Mucosa of stomach (tissue), 1 donor: ENCODE measurements around the gene SLC2A4.
"Not testable (repeated sequence)": the region's sequence is repeated elsewhere in the genome, so short reads cannot be mapped to it uniquely, and the experiment has no call there.

ENCODE experiments used
- H3K27me3 ChIP-seq: one replicate; pipeline ENCODE4 v1.7.0; 2013; ENCODE audit warnings: mild to moderate bottlenecking, low read length; ENCODE audit not compliant: control insufficient read depth, insufficient read depth
- H3K36me3 ChIP-seq: one replicate; pipeline ENCODE4 v1.7.0; 2013; ENCODE audit warnings: low read length; ENCODE audit not compliant: control insufficient read depth, insufficient read depth
- H3K4me1 ChIP-seq: one replicate; pipeline ENCODE4 v1.7.0; 2013; ENCODE audit warnings: mild to moderate bottlenecking, low read length; ENCODE audit not compliant: control insufficient read depth, insufficient read depth
- H3K4me3 ChIP-seq: one replicate; pipeline ENCODE4 v1.7.0; 2013; ENCODE audit warnings: low read length
- H3K9ac ChIP-seq: one replicate; pipeline ENCODE4 v1.7.0; 2013; ENCODE audit warnings: mild to moderate bottlenecking, low read length, moderate library complexity
- H3K9me3 ChIP-seq: one replicate; pipeline ENCODE4 v1.7.0; 2013; ENCODE audit warnings: mild to moderate bottlenecking, low read length, moderate library complexity; ENCODE audit not compliant: control insufficient read depth
- donor health status: Pancreatic carcinoma.

Gene SLC2A4

GRCh38 chr17:7240375-7240774 lies 41.1 kb upstream of the SLC2A4 start:
- Histone ChIP-seq H3K4me1 (peaks cover 32% of the 10 kb centered on the region), H3K9ac (no peak overlapping the region), H3K36me3 (peaks cover 11% of the 10 kb centered on the region), H3K27me3 (no peaks in the 10 kb centered on the region), H3K9me3 (no peaks in the 10 kb centered on the region), H3K4me3 (no peak overlapping the region)

- peaks cover 27% of the 10 kb centered on the region for H3K4me1 ChIP-seq
- H3K9ac ChIP-seq, result peak overlapping the region; percentile 90
- no peaks in the 10 kb centered on the region for H3K27me3 ChIP-seq
- H3K9me3 ChIP-seq, result no peaks in the 10 kb centered on the region
- H3K36me3 ChIP-seq, result peaks cover 9% of the 10 kb centered on the region
- peak overlapping the region; percentile 82 for H3K4me3 ChIP-seq
These were observed 40.3 kb upstream of the SLC2A4 start for GRCh38 chr17:7241090-7241733.

DNA sequence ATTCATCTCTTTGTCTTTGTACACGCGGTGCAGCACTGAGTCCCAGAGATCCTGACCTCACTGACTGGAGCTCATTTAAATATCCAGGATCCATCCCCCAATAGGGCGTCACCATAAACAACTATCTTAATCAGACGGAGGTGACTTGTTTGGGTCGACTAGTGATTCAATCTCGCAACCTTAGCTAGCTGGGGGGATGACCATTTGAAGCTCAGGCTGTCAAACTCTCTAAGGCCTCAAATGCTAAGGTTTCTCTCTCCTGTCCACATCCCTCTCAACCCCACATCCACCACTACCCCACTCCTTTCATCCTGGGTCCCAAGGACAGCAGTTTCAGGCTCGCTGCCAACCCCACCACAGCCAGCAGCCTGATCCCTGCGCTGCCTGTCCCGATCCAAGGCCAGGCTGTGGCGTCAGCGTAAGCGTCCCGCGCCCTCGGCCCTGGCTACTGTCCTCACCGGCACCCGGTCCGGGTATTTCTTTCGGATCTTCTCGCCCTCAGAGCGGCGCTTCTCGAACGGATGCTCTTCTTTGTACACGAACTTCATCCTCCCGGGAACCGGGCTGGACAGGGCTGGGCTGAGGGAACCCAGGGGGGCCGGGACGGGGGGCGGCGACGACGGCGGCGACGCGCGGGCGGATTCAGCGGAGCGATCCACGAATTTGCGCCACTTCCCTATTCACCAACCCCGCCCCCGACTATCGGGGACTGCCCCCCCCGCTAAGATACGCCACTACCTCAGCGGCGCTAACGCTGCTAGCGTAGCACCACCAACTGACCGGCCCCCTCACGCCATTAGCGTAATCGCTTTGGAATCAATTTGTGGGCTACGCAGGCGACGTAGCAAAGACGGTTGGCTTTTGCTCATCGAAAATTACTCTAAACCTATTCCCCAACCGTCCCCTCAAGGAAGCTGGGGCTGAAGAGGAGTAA lies 39.5 kb upstream of the SLC2A4 start, which contains the start of gene GABARAP:
Gene GABARAP (minus strand): TSS at position 667 of the 934 bp plus-strand sequence. CDS start 119 bp downstream, at position 548.
- Histone ChIP-seq H3K9ac (peak within 1 kb of the TSS; percentile 90), H3K4me3 (peak within 1 kb of the TSS; percentile 82), H3K27me3 (no peaks in the 10 kb centered on the region), H3K4me1 (peaks cover 25% of the 10 kb centered on the region), H3K36me3 (peaks cover 9% of the 10 kb centered on the region), H3K9me3 (no peaks in the 10 kb centered on the region)

- Histone ChIP-seq H3K9me3 (no peaks in the 10 kb centered on the region), H3K4me3 (peak overlapping the region; percentile 82), H3K27me3 (no peaks in the 10 kb centered on the region), H3K9ac (peak overlapping the region; percentile 90), H3K4me1 (peaks cover 19% of the 10 kb centered on the region), H3K36me3 (peaks cover 9% of the 10 kb centered on the region)
These were observed 38.6 kb upstream of the SLC2A4 start for GRCh38 chr17:7242717-7243452.

DNA sequence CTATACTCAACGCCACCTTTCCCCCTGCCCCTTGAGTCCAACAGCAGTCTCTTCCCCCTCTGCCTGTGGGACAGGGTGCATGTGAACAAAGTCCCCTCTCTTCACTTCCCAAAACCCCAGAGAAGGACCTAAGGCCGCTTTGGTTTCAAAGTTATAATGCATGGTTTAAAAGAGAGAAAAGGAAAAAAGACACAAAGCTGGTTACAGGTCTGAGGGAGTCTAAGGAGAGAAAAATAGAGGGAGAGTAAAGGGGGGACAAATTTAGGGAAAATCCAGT lies 38.1 kb upstream of the SLC2A4 start:
- Histone ChIP-seq H3K36me3 (peaks cover 9% of the 10 kb centered on the region), H3K4me3 (peak overlapping the region; percentile 82), H3K9ac (peak overlapping the region; percentile 90), H3K27me3 (no peaks in the 10 kb centered on the region), H3K9me3 (no peaks in the 10 kb centered on the region), H3K4me1 (peaks cover 19% of the 10 kb centered on the region)

- H3K27me3 ChIP-seq, H3K36me3 ChIP-seq, H3K9me3 ChIP-seq, H3K9ac ChIP-seq, H3K4me3 ChIP-seq: not testable (repeated sequence)
- H3K4me1 ChIP-seq, result peaks cover 23% of the 10 kb centered on the region
These were observed 37.7 kb upstream of the SLC2A4 start for GRCh38 chr17:7243838-7244237.

DNA sequence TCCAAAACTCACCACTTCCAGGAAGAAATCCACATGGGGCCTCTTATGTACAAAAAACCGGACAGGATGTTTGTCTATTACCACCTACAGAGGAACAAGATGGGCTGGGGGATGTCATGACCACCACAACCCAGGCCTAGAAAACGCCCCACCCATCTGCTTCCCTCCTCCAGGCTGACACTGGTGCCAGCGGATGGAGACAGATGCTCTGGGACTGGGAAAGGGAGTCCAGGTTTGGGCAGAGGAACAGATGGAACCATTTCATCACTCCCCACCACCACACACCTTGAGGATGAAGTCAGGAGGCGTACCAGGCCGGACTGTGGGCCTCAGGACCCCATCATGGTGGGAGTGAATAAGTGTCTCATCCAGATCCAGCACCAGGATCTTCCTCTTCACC lies 34.7 kb upstream of the SLC2A4 start:
- Histone ChIP-seq H3K36me3 (peaks cover 9% of the 10 kb centered on the region), H3K4me3 (no peak overlapping the region), H3K4me1 (peaks cover 21% of the 10 kb centered on the region), H3K9ac (no peak overlapping the region), H3K9me3 (no peaks in the 10 kb centered on the region), H3K27me3 (no peaks in the 10 kb centered on the region)

- Histone ChIP-seq H3K4me3 (no peak overlapping the region), H3K4me1 (peaks cover 32% of the 10 kb centered on the region), H3K9ac (no peak overlapping the region), H3K9me3 (no peaks in the 10 kb centered on the region), H3K36me3 (peaks cover 9% of the 10 kb centered on the region), H3K27me3 (no peaks in the 10 kb centered on the region)
These were observed 32.7 kb upstream of the SLC2A4 start for GRCh38 chr17:7248796-7249195.

GRCh38 chr17:7249214-7249613 lies 32.3 kb upstream of the SLC2A4 start:
- no peak overlapping the region for H3K4me3 ChIP-seq
- H3K9ac ChIP-seq, result no peak overlapping the region
- H3K36me3 ChIP-seq, result peaks cover 6% of the 10 kb centered on the region
- peaks cover 32% of the 10 kb centered on the region for H3K4me1 ChIP-seq
- H3K9me3 ChIP-seq, result no peaks in the 10 kb centered on the region
- no peaks in the 10 kb centered on the region for H3K27me3 ChIP-seq

DNA sequence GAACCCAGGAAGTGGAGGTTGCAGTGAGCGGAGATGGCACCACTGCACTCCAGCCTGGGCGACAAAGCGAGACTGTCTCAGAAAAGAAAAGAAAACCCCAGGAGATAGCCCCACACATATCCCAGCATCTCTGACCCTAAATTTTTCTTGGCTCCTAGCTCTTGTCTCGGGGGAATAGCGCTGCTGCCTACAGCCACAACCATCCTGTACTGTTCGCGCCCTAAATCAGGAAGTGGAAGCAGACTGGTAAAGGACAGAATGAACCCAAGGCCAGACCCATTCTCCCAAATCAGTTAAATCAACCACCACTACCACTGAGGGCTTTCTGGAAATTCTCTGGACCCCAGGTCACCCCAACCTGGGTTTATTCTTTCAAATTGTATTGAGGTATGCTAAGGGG lies 31.7 kb upstream of the SLC2A4 start:
- H3K4me1 ChIP-seq, result peaks cover 32% of the 10 kb centered on the region
- H3K9me3 ChIP-seq, result no peaks in the 10 kb centered on the region
- H3K9ac ChIP-seq, result peak overlapping the region; percentile 97
- no peaks in the 10 kb centered on the region for H3K27me3 ChIP-seq
- H3K36me3 ChIP-seq, result no peaks in the 10 kb centered on the region
- H3K4me3 ChIP-seq, result no peak overlapping the region

DNA sequence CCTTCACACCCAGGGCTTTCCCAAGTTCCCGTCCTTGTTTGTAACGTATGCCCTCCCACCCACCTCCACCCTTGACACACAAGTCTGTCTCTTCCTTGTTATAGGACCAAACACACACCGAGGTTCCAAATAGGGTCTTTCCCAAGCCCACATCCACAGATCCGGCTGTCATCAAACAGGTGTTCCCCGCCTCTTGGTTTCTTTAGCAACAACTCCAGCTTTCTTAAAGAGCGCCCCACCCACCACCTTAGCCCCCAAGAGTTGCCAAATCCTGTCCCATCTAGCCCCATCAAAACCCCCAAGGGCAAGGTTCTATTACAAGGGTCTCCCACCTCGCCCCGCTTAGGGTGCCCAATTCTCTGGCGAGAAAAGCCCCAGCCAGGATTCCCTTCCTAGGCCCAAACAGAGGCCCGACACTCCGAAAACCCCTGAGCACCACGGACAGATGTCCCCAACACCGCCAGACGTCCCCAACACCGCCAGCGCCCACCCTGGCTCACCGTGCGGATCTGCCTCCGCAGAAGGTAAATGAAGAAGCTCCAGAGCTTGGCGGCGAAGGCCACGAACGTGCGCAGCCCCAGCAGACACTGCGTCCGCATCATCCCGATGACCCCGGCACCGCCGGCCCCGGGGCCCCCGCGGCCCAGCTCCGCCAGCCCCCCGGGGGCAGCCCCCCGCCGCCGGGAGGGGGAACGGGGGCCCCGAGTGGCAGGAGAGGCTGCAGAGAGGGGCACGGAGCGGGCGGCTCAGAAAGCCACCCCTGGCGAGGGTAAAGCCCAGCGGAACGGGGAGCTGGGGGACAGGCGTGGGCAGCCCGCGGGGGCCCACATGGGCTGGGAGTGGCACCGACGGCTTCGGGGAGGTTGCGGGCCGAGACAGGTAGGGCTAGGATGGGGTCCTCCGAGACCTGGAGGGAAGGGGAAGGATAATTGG lies 30.6 kb upstream of the SLC2A4 start:
- H3K9ac ChIP-seq, result peak overlapping the region; percentile 97
- no peaks in the 10 kb centered on the region for H3K36me3 ChIP-seq
- H3K9me3 ChIP-seq, result no peaks in the 10 kb centered on the region
- peak overlapping the region; percentile 89 for H3K4me3 ChIP-seq
- H3K27me3 ChIP-seq, result no peaks in the 10 kb centered on the region
- peaks cover 32% of the 10 kb centered on the region for H3K4me1 ChIP-seq
